HepG2 (cell line): Measurements from ENCODE around the gene C11orf68.

Experiments used
- EP300 ChIP-seq, 3 experiments: sonication (generic) in 1 of 3; formaldehyde crosslinking in 1 of 3; IDR thresholded peaks; 2 replicates each; pipeline versions ENCODE4 v1.5.1 to v1.6.1; 2011 to 2020; ENCODE audit warnings: low read depth in 2 of 3, low read length in 2 of 3, borderline replicate concordance in 1 of 3, improper control_type of control experiment in 1 of 3, mild to moderate bottlenecking in 1 of 3, missing genetic modification reagents in 1 of 3, moderate library complexity in 1 of 3
- NR2C2 ChIP-seq: sonication (generic); formaldehyde crosslinking; IDR thresholded peaks from 2 replicates; pipeline ENCODE4 v1.4.0; 2020; ENCODE audit warnings: missing genetic modification reagents, mild to moderate bottlenecking, moderate library complexity, borderline replicate concordance
- POLR2A ChIP-seq, 2 experiments: IDR thresholded peaks; 2 replicates each; pipeline ENCODE4 v1.6.1; 2011; ENCODE audit warnings: low read depth in 2 of 2, low read length in 2 of 2, mild to moderate bottlenecking in 1 of 2, moderate library complexity in 1 of 2; ENCODE audit not compliant: insufficient read depth in 1 of 2
- POLR2AphosphoS5 ChIP-seq: IDR thresholded peaks from 2 replicates; pipeline ENCODE4 v1.6.1; 2012; ENCODE audit warnings: low read depth, low read length
- SIN3A ChIP-seq: IDR thresholded peaks from 2 replicates; pipeline ENCODE4 v1.6.1; 2011; ENCODE audit warnings: low read depth, mild to moderate bottlenecking, control low read depth, low read length, borderline replicate concordance
- ZFP91 ChIP-seq: sonication (generic); formaldehyde crosslinking; IDR thresholded peaks from 2 replicates; pipeline ENCODE4 v1.9.0; 2022; ENCODE audit warnings: missing genetic modification reagents, mild to moderate bottlenecking, borderline replicate concordance
- ZSCAN20 ChIP-seq: sonication (generic); formaldehyde crosslinking; IDR thresholded peaks from 2 replicates; pipeline ENCODE4 v1.4.0; 2020; ENCODE audit warnings: missing genetic modification reagents, mild to moderate bottlenecking, borderline replicate concordance
- ZZZ3 ChIP-seq: sonication (generic); formaldehyde crosslinking; IDR thresholded peaks from 2 replicates; pipeline ENCODE4 v1.4.0; 2020; ENCODE audit warnings: missing genetic modification reagents, mild to moderate bottlenecking, borderline replicate concordance
- TF ChIP-seq, protein P1 (sequence below): sonication (generic); formaldehyde crosslinking; IDR thresholded peaks from 2 replicates; pipeline ENCODE4 v1.4.0; 2020; ENCODE audit warnings: missing genetic modification reagents

DNA sequence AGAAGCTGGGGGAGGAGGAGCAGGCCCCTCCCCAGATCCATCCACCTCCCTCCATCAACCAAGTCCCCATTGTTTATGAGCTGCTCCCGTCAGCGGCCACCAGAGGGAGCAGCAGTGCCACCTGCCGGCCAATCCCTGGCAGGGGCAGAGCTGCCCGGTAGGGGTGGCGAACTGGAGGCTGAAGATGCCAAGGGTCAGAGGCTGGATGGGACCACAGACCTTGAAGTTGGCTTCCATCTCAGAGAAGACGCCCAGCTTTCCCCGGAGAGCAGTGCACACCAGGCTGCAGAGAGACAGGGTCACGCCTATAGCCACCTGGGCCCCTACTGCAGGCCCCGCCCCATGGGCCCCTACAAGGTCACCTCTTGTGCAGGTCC, 34.2 kb downstream of the C11orf68 start:
- TF ChIP-seq, protein P1, sequence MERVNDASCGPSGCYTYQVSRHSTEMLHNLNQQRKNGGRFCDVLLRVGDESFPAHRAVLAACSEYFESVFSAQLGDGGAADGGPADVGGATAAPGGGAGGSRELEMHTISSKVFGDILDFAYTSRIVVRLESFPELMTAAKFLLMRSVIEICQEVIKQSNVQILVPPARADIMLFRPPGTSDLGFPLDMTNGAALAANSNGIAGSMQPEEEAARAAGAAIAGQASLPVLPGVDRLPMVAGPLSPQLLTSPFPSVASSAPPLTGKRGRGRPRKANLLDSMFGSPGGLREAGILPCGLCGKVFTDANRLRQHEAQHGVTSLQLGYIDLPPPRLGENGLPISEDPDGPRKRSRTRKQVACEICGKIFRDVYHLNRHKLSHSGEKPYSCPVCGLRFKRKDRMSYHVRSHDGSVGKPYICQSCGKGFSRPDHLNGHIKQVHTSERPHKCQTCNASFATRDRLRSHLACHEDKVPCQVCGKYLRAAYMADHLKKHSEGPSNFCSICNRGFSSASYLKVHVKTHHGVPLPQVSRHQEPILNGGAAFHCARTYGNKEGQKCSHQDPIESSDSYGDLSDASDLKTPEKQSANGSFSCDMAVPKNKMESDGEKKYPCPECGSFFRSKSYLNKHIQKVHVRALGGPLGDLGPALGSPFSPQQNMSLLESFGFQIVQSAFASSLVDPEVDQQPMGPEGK (CRISPR knock-in tag), result peak; percentile 88
- TF ChIP-seq ZFP91 (CRISPR knock-in tag) (peak; percentile 53; the same call in 1 of the 2 replicates), POLR2A (IDR thresholded peaks at IDR 0.05; ENCODE audit: insufficient read depth in 1 of 2, low read depth in 2 of 2, low read length in 2 of 2) (no peak), ZZZ3 (CRISPR knock-in tag) (no peak), POLR2AphosphoS5 (no peak), EP300 (IDR thresholded peaks at IDR 0.05; ENCODE audit: low read depth in 2 of 2, low read length in 2 of 2) (no peak), EP300 (CRISPR knock-in tag; IDR thresholded peaks at IDR 0.05; ENCODE audit: borderline replicate concordance) (no peak), ZSCAN20 (CRISPR knock-in tag) (no peak), SIN3A (no peak), NR2C2 (no peak)
